NCI-H1105 (cell line): ENCODE data around the gene ULK2.

ENCODE experiments used
- DNase-seq: peaks from one replicate; lab custom pipeline; 2025; lab: John Stamatoyannopoulos, UW

ULK2 gene

GRCh38 chr17:19747159-19747719, 120.5 kb downstream of the ULK2 start:
- no peak for DNase-seq

GRCh38 chr17:19746517-19746916, 121.2 kb downstream of the ULK2 start:
- no peak for DNase-seq

- peak; percentile 75 for DNase-seq
Measured at GRCh38 chr17:19744922-19745757, 122.6 kb downstream of the ULK2 start.

- DNase-seq, result no peak
Measured at GRCh38 chr17:19744492-19744891, 123.2 kb downstream of the ULK2 start.

GRCh38 chr17:19743101-19744100, 124.3 kb downstream of the ULK2 start:
- DNase-seq, result no peak

GRCh38 chr17:19742495-19742894, 125.2 kb downstream of the ULK2 start:
- no peak for DNase-seq

- no peak for DNase-seq
Measured at GRCh38 chr17:19741832-19742457, 125.8 kb downstream of the ULK2 start.

- no peak for DNase-seq
Measured at GRCh38 chr17:19740933-19741332, 126.8 kb downstream of the ULK2 start.

- no peak for DNase-seq
Measured at GRCh38 chr17:19739241-19740201, 128.2 kb downstream of the ULK2 start.

GRCh38 chr17:19738757-19739156, 129.0 kb downstream of the ULK2 start:
- no peak for DNase-seq

- no peak for DNase-seq
Measured at GRCh38 chr17:19738073-19738449, 129.7 kb downstream of the ULK2 start.

- no peak for DNase-seq
Measured at GRCh38 chr17:19737305-19738072, 130.2 kb downstream of the ULK2 start.

GRCh38 chr17:19736071-19736470, 131.7 kb downstream of the ULK2 start:
- DNase-seq, result no peak

- DNase-seq, result no peak
Measured at GRCh38 chr17:19733953-19734526, 133.7 kb downstream of the ULK2 start.

- DNase-seq, result no peak
Measured at GRCh38 chr17:19731626-19732025, 136.1 kb downstream of the ULK2 start.

- no peak for DNase-seq
Measured at GRCh38 chr17:19730843-19731242, 136.9 kb downstream of the ULK2 start.

GRCh38 chr17:19729900-19730299, 137.8 kb downstream of the ULK2 start:
- DNase-seq, result no peak

GRCh38 chr17:19728084-19728495, 139.6 kb downstream of the ULK2 start:
- peak; percentile 95 for DNase-seq

- DNase-seq, result peak; percentile 58
Measured at GRCh38 chr17:19727501-19728078, 140.1 kb downstream of the ULK2 start.
